Umbilical cord (tissue), 2 donors: Measurements from ENCODE around the gene AIFM3. TPM values are rescaled to one million over a fixed set of nuclear protein-coding genes. Genes with fewer than 3 reads are reported as not detected.
A peak's percentile ranks its signal among the peaks of the same experiment; 100 is the strongest.
"Not testable (repeated sequence)": the region's sequence is repeated elsewhere in the genome, so short reads cannot be mapped to it uniquely, and the experiment has no call there.

Source experiments
- DNase-seq: peaks from one replicate; pipeline ENCODE4 v3.0.0-alpha.2; 2015; ENCODE audit warnings: low spot score
- total RNA-seq: library from RNA; depleted of rRNA; stranded (reverse); fragments of >200 nt; gene quantifications from one replicate; pipeline ENCODE4 v1.2.3, GENCODE V29; 2014; ENCODE audit warnings: low replicate concordance; ENCODE audit not compliant: insufficient read depth

The AIFM3 gene
- total RNA-seq, 1 donor from 2014 or later = not detected

GRCh38 chr22:21000987-21001600 lies 34.0 kb downstream of the AIFM3 start:
- DNase-seq = no peak

GRCh38 chr22:21001601-21002325 lies 34.7 kb downstream of the AIFM3 start, which contains the start of gene THAP7:
Gene THAP7 (minus strand): TSS chr22:21002118. CDS start chr22:21001911, 207 bp downstream.
- peak; percentile 98 for DNase-seq

DNA sequence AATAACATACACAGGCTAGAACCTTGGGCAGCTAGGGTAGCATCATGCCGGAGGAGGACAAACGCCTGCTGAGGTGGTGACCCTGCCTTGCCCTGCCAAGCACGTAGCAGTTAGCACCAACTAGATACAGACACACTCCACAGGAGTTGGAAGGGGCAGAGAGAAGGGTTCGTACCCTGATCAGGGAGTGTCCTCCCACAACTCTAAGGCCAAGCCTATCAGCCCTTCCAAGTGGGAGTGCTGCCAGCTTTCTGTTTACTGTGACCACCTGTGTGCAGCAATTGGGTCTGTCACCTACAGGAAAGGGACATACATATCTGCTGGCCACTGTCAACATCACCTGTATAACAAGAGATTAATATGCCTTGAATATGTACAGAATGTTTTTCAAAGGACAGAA lies 36.7 kb downstream of the AIFM3 start:
- DNase-seq = no peak

- DNase-seq = not testable (repeated sequence)
Measured at GRCh38 chr22:21009208-21009607, 42.2 kb downstream of the AIFM3 start.

DNA sequence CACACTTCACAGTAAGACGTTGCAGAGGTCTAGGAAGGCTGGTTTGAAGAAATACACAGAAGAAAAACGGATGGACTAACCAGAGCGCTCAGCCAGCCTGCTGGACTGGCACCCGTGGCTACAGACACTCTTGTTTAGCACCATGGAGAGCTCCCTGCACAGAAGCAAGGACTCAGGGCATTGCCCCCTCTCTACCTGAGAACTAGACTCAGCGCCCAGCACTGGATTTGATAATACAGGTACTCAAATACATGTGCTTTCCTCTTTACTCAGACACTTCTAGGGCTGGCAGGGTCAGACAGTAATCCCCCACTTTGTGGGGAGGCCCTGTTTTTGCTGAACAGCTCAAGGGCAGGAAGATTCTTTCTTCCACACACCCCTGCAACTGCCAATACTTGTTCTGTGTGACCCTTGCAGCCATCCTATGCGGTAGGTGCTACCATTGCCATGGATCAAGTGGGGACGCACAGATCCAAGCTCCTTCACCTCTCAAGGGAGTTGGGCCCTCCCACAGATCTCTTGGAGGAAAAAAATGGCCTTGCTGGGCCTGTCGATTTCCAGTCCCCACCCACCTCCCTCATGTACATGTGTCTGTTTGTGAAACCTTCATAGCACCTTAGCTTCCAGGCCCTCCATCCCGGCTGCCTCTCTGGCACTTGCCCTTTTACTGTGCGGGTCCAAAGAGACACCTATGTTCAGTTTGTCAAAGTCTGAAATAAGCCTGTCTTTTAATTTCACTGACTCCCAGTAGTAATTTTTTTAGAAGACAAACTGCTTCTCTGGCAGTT lies 42.8 kb downstream of the AIFM3 start:
- peak; percentile 65 for DNase-seq

DNA sequence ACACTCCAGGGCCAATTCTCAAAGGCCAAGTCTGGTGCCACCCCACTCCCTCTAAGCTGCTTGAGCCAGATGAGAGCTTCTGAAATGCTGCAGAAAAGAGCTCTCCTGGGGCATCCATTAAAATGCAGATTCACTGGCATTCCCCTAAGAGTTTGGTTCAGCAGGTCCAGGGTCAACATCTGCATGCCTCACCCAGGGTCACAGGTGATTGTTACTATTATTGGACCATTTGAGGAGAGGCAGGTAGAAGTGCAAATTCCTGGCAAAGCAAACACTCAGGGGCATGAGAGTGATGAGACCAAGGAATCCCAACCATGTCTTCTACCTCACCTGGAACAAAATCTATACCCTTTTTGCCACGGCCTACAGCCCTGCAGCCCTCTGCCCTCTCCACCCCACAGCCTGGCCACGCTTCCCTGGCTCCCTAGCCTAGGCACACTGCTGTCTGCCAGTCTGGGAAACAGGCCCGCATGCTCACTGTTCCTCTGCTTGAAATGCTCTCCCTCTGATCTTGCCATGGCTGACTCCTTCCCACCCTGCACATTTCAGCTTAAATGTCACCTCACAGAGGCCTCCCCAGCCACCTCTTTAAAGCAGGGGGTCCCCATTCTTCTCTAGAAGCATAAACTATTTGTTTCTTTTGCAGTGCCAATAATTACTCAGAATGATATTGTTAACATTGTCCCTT lies 43.5 kb downstream of the AIFM3 start:
- DNase-seq = no peak

DNA sequence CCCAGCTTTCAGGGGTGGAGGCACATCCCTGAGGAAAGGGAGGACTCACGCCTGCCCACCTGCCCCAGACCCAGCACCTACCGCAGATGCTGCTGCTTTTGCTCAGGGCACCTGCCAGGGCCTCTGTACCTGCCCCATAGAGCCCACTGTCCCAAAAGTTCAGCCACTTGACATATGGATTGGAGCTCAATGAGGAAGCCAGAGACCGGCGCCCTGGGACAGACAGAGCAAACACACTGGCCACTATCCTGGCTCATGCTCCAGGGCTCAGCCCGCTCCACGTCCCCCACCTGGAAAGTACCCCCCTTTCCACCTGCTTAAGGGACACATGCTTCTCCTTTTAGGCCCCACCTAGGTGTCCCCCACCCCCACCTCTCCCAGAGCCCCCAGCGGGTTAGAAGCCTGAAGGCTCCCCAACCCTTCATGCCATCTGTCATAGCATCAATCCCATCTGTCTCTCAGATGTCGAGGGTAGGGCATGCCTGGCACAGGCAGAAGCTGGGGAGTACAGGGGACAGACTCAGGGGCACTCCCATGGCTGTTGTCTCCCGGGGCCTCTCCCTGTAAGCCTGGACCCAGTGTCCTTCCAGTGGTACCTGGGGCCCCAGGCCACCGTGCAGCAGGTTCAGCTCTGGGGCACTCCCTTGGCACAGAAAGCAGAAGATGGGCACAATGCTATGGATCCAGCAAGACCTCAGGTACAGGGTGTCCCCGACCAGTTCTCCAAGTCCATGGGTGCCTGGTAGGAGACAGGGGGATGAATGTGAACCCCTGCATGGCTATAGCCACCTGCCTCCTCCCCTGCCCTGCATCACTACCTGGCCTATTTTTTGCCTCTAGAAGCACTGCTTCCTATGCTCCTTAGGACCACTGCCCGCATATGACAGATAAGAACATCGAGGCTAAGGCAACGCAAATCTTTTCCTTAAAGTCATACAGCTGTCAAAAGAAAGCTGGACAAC lies 45.7 kb downstream of the AIFM3 start:
- DNase-seq = no peak

GRCh38 chr22:21013657-21014201 lies 46.7 kb downstream of the AIFM3 start:
- no peak for DNase-seq

DNA sequence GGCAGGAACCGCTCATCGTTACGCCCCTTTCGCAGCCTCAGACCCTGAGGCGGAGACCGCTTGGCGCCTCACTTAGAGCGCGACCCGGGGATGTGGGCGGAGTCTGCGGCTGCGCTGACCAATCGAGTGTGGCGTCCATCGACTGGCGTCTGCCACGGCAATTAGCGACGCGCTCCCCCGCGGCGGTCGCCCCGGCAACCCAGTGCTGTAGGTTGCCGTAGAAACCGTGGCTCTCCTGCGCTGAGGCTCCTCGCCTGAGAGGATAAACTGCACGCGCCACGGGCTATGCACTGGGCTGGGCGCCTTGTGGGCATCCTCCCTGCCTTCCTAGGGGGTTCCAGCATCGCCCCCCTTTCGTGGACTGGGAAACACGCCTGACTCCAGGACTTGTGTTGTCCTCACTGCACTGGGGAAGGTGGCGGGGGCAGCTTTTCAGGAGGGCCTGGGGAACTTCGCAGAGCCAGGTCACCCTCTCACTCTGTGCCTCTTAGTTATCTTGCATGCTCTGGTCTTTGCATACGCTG lies 47.2 kb downstream of the AIFM3 start:
- peak; percentile 95 for DNase-seq

DNA sequence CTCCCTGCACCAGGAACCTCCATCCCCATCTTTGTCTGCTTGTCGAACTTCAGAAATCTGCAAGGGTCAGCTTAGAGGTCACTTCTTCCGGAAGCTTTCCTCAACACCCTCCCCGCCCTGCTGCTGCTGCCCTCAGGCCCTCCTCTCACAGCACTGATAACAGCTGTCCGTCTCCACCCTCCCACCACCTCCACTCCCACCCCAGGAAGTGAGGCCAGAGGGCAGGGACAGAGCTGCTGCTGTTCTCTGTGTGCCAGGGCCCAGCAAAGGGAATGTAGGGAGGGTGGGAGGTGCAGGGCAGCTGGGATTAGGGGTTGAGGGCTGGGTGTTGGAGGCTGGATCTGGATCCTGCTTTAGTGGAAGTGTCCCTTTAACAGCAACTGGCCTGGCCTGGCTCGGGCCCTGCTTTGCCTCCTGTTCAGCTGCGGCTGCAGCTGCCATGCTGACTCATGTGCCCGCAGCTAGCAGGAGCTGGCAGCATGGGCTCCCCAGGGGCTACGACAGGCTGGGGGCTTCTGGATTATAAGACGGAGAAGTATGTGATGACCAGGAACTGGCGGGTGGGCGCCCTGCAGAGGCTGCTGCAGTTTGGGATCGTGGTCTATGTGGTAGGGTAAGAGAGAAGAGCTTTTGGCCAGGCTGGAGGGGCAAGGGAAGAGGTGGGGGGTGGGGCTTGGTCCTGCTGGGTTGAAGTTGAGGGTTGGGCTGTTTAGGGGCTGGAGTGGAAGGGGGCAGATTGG lies 47.8 kb downstream of the AIFM3 start, which contains the start of gene P2RX6:
P2RX6 (plus strand) TSS at position 440 of the 740 bp plus-strand sequence; CDS start at position 450, 10 bp downstream.
- DNase-seq = peak; percentile 91

- no peak for DNase-seq
Measured at GRCh38 chr22:21015466-21016006, 48.5 kb downstream of the AIFM3 start.

- no peak for DNase-seq
Measured at GRCh38 chr22:21016644-21017420, 49.8 kb downstream of the AIFM3 start.

GRCh38 chr22:21018314-21018713 lies 51.3 kb downstream of the AIFM3 start:
- no peak for DNase-seq

DNA sequence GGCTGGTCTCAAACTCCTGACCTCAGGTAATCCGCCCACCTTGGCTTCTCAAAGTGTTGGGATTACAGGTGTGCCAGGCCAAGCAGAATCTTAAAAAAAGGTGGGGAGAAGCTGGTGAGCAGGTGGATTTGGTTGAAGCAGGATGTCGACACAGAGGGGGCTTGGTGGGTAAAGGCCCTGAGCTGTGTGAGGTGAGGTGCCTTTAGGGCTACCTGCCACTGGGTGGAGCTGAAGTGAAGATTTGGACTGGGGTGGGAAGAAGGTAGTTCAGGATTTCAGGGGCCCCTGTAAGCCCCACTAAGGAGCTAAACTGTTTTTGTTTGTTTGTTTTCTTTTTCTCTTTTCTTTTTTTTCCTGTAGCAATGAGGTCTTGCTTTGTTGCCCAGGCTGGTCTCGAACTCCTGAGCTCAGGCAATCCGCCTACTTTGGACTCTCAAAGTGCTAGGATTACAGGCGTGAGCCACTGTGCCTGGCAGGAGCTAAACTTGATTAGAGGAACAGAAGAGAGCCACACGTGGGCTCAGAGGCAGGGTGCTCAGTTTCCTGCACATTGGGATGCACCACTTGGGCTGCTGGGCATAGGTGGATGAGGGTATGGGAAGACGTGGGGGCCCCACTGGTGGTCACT lies 53.9 kb downstream of the AIFM3 start:
- DNase-seq = no peak

- DNase-seq = no peak
Measured at GRCh38 chr22:21022507-21022906, 55.5 kb downstream of the AIFM3 start.

- no peak for DNase-seq
Measured at GRCh38 chr22:21022955-21023614, 56.0 kb downstream of the AIFM3 start.

GRCh38 chr22:21025266-21025665 lies 58.2 kb downstream of the AIFM3 start:
- no peak for DNase-seq
